Gastrocnemius medialis (tissue), 4 donors: ENCODE results near the gene STX19. TPM values are rescaled to one million over a fixed set of nuclear protein-coding genes. Genes with fewer than 3 reads are reported as not detected.

ENCODE experiments used
- ATAC-seq, 2 donors: fragments of 150-250 bp; one replicate each; pipeline ENCODE4 v1.9.1; 2016
- DNase-seq, 2 donors: peaks; one replicate each; pipeline ENCODE4 v3.0.0-alpha.2; 2019
- H3K27ac ChIP-seq, 4 donors: fragments of 200-600 bp; sonication (generic); 1 replicate in 1 of 4; 2 replicates in 3 of 4; pipeline ENCODE4 v1.5.1; 2016 to 2018; ENCODE audit warnings: mild to moderate bottlenecking in 2 of 4, moderate library complexity in 1 of 4
- H3K27me3 ChIP-seq, 3 donors: fragments of 200-600 bp; sonication (generic) in 2 of 3; 1 replicate in 1 of 3; 2 replicates in 2 of 3; pipeline versions ENCODE4 v1.5.1 to v1.6.0; 2016 to 2019; ENCODE audit warnings: mild to moderate bottlenecking in 1 of 3, moderate library complexity in 1 of 3
- H3K36me3 ChIP-seq, 2 donors: fragments of 200-600 bp; sonication (generic) in 1 of 2; one replicate each; pipeline ENCODE4 v1.5.1; 2017 to 2018
- H3K4me1 ChIP-seq, 2 donors: fragments of 200-600 bp; sonication (generic) in 1 of 2; one replicate each; pipeline ENCODE4 v1.5.1; 2016 to 2017; ENCODE audit warnings: mild to moderate bottlenecking in 2 of 2
- H3K4me3 ChIP-seq, 4 donors: fragments of 200-600 bp; sonication (generic) in 3 of 4; 1 replicate in 1 of 4; 2 replicates in 3 of 4; pipeline ENCODE4 v1.5.1; 2016 to 2019; ENCODE audit warnings: mild to moderate bottlenecking in 2 of 4
- H3K9me3 ChIP-seq, 3 donors: fragments of 200-600 bp; sonication (generic) in 2 of 3; 1 replicate in 1 of 3; 2 replicates in 2 of 3; pipeline ENCODE4 v1.5.1; 2016 to 2019
- POLR2A ChIP-seq, 2 donors: fragments of 450-650 bp; IDR thresholded peaks; one replicate each; pipeline ENCODE4 v1.6.1; 2017; ENCODE audit warnings: antibody characterized with exemption in 2 of 2, mild to moderate bottlenecking in 2 of 2, moderate library complexity in 2 of 2
- in situ Hi-C, 4 donors: fragments of 200-750 bp; cut with MboI; loops; one replicate each; pipeline versions ENCODE4 v1.15.0 to v1.8.0; 2017; ENCODE audit warnings: low sequenced_read_pairs in 4 of 4
- intact Hi-C: fragments of 100-400 bp; cut with DNase I; formaldehyde crosslinking; loops from one replicate; pipeline ENCODE4 v1.15.1; 2023; ENCODE audit warnings: low total_unique reads
- total RNA-seq, 4 donors: library from RNA; depleted of rRNA; stranded (reverse); fragments of >200 nt; gene quantifications; one replicate each; pipeline versions ENCODE4 v1.1.0 to v1.2.3, GENCODE V29; 2016
- TF ChIP-seq, protein P1 (sequence below), 5 experiments: fragments of 450-650 bp in 3 of 5; fragments of 200-600 bp in 2 of 5; sonication (generic) in 2 of 5; IDR thresholded peaks in 4 of 5; conservative IDR thresholded peaks in 1 of 5; 1 replicate in 4 of 5; 2 replicates in 1 of 5; pipeline ENCODE4 v1.5.1; 2016 to 2019; ENCODE audit warnings: antibody characterized with exemption in 5 of 5, mild to moderate bottlenecking in 3 of 5, moderate library complexity in 3 of 5

The STX19 gene, protein sequence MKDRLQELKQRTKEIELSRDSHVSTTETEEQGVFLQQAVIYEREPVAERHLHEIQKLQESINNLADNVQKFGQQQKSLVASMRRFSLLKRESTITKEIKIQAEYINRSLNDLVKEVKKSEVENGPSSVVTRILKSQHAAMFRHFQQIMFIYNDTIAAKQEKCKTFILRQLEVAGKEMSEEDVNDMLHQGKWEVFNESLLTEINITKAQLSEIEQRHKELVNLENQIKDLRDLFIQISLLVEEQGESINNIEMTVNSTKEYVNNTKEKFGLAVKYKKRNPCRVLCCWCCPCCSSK
- total RNA-seq, result not detected

DNA sequence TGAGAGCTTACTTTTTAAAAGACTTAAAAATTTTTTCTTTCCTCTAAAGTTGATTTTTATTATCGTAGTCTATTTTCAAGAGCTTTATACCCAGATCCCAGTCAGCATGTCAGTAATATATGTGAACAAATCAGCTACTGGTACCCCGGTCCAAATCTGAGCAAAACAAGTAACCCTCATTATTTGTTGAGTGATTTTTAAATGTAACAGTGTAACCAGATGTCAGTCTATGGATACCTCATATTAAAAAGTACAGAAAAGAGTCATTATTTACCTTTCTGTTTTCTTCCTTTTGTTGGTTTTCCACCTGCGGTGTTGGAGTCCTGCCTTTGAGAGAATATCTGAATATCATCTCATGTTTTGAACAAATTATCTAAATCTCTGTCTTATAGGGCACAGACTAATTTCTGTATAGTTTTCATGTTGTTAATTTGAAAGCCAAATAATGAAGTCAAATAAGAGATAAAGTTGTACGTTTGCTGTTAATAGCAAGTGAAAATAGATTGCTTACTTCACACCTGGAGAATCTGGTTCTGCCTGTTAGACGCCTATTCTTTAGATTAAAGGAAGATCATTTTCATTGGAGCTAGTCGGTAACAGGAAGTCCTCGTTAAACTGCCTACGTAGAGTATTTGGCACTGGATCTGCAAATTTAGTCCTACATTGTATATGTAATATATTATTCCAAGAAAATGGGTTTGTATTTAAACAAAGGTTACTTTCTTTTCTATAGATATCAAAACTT is at the start of gene STX19:
Gene STX19, minus strand, starts transcription at position 505 of the 745 bp plus-strand sequence. CDS start 13,328 bp downstream, outside the sequence.
- H3K4me3 ChIP-seq, result no peak within 1 kb of the TSS
- no peaks in the 10 kb centered on the region for H3K27me3 ChIP-seq
- no peak for ATAC-seq
- no peaks in the 10 kb centered on the region for H3K36me3 ChIP-seq
- no peaks in the 10 kb centered on the region for H3K4me1 ChIP-seq
- H3K9me3 ChIP-seq, result no peaks in the 10 kb centered on the region
- DNase-seq, result no peak
- TF ChIP-seq POLR2A (IDR thresholded peaks at IDR 0.05), result no peak
- TF ChIP-seq, protein P1, sequence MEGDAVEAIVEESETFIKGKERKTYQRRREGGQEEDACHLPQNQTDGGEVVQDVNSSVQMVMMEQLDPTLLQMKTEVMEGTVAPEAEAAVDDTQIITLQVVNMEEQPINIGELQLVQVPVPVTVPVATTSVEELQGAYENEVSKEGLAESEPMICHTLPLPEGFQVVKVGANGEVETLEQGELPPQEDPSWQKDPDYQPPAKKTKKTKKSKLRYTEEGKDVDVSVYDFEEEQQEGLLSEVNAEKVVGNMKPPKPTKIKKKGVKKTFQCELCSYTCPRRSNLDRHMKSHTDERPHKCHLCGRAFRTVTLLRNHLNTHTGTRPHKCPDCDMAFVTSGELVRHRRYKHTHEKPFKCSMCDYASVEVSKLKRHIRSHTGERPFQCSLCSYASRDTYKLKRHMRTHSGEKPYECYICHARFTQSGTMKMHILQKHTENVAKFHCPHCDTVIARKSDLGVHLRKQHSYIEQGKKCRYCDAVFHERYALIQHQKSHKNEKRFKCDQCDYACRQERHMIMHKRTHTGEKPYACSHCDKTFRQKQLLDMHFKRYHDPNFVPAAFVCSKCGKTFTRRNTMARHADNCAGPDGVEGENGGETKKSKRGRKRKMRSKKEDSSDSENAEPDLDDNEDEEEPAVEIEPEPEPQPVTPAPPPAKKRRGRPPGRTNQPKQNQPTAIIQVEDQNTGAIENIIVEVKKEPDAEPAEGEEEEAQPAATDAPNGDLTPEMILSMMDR (IDR thresholded peaks at IDR 0.05 in 4 of 5, conservative IDR thresholded peaks at IDR 0.05 in 1 of 5), result no peak
- no peak within 1 kb of the TSS for H3K27ac ChIP-seq
- in situ Hi-C loops, result no loop called here
- intact Hi-C loops, result no loop called here

DNA sequence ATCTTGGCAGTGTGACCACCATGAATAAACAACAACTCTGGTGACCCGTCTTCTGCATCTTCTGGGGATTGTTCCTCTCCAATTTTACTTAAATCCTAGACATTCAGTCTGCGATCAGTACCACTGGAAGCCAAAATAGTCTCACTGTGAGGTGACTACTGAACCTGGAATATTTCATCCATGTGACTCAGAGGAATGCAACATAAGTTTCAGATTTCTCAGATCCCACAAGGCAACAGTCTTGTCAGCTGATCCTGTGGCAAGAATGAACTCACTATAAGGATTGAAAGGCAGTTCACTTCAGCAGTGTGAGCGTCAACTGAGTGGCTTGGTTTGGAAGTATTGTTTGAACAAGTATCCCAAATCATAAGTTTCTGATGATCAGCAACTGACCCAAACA is 47.7 kb upstream of the STX19 start:
- H3K27me3 ChIP-seq, result no peaks in the 10 kb centered on the region
- intact Hi-C loops, result loop anchor here (10.0 kb wide), 1 partner anchor 171 kb away; no protein-coding TSS in a partner anchor
- no peak overlapping the region for H3K4me3 ChIP-seq
- H3K36me3 ChIP-seq, result peaks cover 0 to 6% of the 10 kb centered on the region in 2 donors
- no peaks in the 10 kb centered on the region for H3K4me1 ChIP-seq
- DNase-seq, result no peak
- ATAC-seq, result no peak
- TF ChIP-seq, protein P1 (IDR thresholded peaks at IDR 0.05 in 4 of 5, conservative IDR thresholded peaks at IDR 0.05 in 1 of 5), result no peak
- TF ChIP-seq POLR2A (IDR thresholded peaks at IDR 0.05), result no peak
- in situ Hi-C loops, result loop anchor here in 1 of 4 donors (10.0 kb wide), 1 partner anchor 61 kb away; no protein-coding TSS in a partner anchor
- no peaks in the 10 kb centered on the region for H3K9me3 ChIP-seq
- H3K27ac ChIP-seq, result no peak overlapping the region

DNA sequence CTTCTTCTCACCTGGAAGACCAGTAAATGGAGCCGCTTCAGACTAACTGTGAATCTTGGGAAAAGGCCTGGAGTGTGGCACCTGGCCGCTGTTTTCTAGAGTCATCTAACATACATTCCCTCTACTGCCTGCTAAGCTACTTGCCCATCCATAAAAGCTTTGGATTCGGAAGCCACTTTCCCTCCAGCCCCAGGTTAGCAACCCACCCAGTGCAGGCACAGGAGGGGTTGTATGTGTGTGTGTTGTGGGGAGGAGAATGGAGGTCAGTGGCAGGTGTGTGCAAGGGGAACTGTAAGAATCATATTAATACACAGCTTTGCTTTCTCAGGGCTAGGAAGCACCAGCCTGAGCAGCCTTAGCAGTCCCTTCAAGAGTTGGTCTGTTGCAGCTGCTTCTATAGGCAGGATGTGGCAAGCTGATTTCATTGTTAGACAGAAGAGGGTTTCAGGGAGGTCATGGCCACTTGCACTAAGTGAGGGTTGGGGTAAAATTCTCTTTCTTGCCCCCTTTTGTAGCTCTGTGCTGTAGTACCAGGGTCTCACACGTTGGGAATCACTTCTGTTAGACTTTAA is 43.4 kb upstream of the STX19 start:
- Histone ChIP-seq H3K36me3 (peaks cover 0 to 4% of the 10 kb centered on the region in 2 donors), H3K27me3 (no peaks in the 10 kb centered on the region), H3K4me3 (no peak overlapping the region), H3K27ac (no peak overlapping the region), H3K9me3 (no peaks in the 10 kb centered on the region), H3K4me1 (no peaks in the 10 kb centered on the region)
- intact Hi-C loops, result loop anchor here (10.0 kb wide), 1 partner anchor 167 kb away; no protein-coding TSS in a partner anchor
- TF ChIP-seq POLR2A (IDR thresholded peaks at IDR 0.05), result no peak
- TF ChIP-seq, protein P1 (IDR thresholded peaks at IDR 0.05 in 4 of 5, conservative IDR thresholded peaks at IDR 0.05 in 1 of 5), result no peak
- ATAC-seq (no peak), DNase-seq (no peak)
- in situ Hi-C loops, result loop anchor here in 1 of 4 donors (10.0 kb wide), 1 partner anchor 57 kb away; no protein-coding TSS in a partner anchor

DNA sequence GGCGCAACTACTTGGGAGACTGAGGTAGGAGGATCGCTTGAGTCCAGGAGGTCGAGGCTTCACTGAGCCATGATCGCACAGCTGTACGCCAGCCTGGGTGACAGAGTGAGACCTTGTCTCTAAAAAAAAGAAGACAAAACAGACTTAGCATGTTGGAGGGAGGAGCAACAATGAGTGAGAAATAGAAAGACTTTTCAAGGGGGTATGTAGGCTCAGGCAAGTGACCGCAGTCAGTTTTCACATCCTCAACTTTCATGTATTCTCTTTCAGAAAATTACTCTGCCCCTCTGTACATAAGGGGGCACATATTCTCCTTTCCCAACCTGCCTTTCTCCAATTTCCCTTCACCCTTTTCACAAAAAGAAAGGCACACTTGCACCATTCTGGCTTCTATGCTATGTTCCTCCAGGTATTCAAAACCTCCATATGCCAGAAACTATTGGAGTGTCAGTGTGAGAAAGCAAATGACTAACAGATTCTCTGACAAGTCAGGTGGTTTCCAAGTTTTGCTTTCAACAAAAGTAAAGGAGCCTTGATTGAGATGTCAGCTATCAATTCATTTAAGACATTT is 42.0 kb upstream of the STX19 start:
- intact Hi-C loops (loop anchor here (10.0 kb wide), 1 partner anchor 166 kb away; no protein-coding TSS in a partner anchor), in situ Hi-C loops (loop anchor here in 1 of 4 donors (10.0 kb wide), 1 partner anchor 56 kb away; no protein-coding TSS in a partner anchor)
- no peaks in the 10 kb centered on the region for H3K36me3 ChIP-seq

More for the DNA sequence above, 42.0 kb upstream of the STX19 start:
- ATAC-seq, result no peak
- H3K27ac ChIP-seq, result no peak overlapping the region
- DNase-seq, result no peak
- H3K9me3 ChIP-seq, result no peaks in the 10 kb centered on the region
- TF ChIP-seq, protein P1 (IDR thresholded peaks at IDR 0.05 in 4 of 5, conservative IDR thresholded peaks at IDR 0.05 in 1 of 5), result no peak
- TF ChIP-seq POLR2A (IDR thresholded peaks at IDR 0.05), result no peak
- no peaks in the 10 kb centered on the region for H3K27me3 ChIP-seq
- H3K4me3 ChIP-seq, result no peak overlapping the region
- no peaks in the 10 kb centered on the region for H3K4me1 ChIP-seq
